Astrocyte (in vitro differentiated cells and primary cell): ENCODE results near the gene CNTNAP2.

Experiments used
- EZH2 ChIP-seq: IDR thresholded peaks from 2 replicates; pipeline ENCODE4 v1.6.1; 2012; ENCODE audit warnings: mild to moderate bottlenecking, low read length, inconsistent platforms; ENCODE audit not compliant: insufficient read depth
- TF ChIP-seq, protein P1 (sequence below): IDR thresholded peaks from 2 replicates; pipeline ENCODE4 v1.5.1; 2011; ENCODE audit warnings: low read depth, mild to moderate bottlenecking, inconsistent platforms, low read length, moderate library complexity; ENCODE audit not compliant: insufficient read depth

- TF ChIP-seq, protein P1, sequence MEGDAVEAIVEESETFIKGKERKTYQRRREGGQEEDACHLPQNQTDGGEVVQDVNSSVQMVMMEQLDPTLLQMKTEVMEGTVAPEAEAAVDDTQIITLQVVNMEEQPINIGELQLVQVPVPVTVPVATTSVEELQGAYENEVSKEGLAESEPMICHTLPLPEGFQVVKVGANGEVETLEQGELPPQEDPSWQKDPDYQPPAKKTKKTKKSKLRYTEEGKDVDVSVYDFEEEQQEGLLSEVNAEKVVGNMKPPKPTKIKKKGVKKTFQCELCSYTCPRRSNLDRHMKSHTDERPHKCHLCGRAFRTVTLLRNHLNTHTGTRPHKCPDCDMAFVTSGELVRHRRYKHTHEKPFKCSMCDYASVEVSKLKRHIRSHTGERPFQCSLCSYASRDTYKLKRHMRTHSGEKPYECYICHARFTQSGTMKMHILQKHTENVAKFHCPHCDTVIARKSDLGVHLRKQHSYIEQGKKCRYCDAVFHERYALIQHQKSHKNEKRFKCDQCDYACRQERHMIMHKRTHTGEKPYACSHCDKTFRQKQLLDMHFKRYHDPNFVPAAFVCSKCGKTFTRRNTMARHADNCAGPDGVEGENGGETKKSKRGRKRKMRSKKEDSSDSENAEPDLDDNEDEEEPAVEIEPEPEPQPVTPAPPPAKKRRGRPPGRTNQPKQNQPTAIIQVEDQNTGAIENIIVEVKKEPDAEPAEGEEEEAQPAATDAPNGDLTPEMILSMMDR: no peak
- no peak for TF ChIP-seq EZH2
These were observed 1402.5 kb downstream of the CNTNAP2 start for GRCh38 chr7:147519062-147519461.
